GM19351 (cell line): ENCODE measurements around the gene PTPRT.

Experiments used
- ATAC-seq: cut with Tn5 transposase; IDR thresholded peaks from one replicate; pipeline ENCODE4 v1.9.1; 2021; ENCODE audit warnings: mild to moderate bottlenecking, moderate library complexity; ENCODE audit not compliant: unreplicated experiment

PTPRT gene

GRCh38 chr20:42979720-42980119 is 210.0 kb downstream of the PTPRT start:
- ATAC-seq = no peak

GRCh38 chr20:42978184-42978974 is 211.3 kb downstream of the PTPRT start:
- ATAC-seq = no peak

GRCh38 chr20:42975974-42976373 is 213.7 kb downstream of the PTPRT start:
- ATAC-seq = no peak

GRCh38 chr20:42974347-42974746 is 215.4 kb downstream of the PTPRT start:
- ATAC-seq = no peak

- no peak for ATAC-seq
These were observed 217.1 kb downstream of the PTPRT start for GRCh38 chr20:42972591-42972990.

GRCh38 chr20:42968746-42969145 is 221.0 kb downstream of the PTPRT start:
- no peak for ATAC-seq

GRCh38 chr20:42963796-42964195 is 225.9 kb downstream of the PTPRT start:
- ATAC-seq = no peak

GRCh38 chr20:42961771-42962170 is 227.9 kb downstream of the PTPRT start:
- no peak for ATAC-seq

- ATAC-seq = no peak
These were observed 229.7 kb downstream of the PTPRT start for GRCh38 chr20:42959996-42960395.

GRCh38 chr20:42958367-42959069 is 231.2 kb downstream of the PTPRT start:
- no peak for ATAC-seq

- ATAC-seq = no peak
These were observed 232.0 kb downstream of the PTPRT start for GRCh38 chr20:42957704-42958095.

GRCh38 chr20:42957018-42957703 is 232.5 kb downstream of the PTPRT start:
- ATAC-seq = no peak

GRCh38 chr20:42955713-42956112 is 234.0 kb downstream of the PTPRT start:
- no peak for ATAC-seq

GRCh38 chr20:42954951-42955350 is 234.8 kb downstream of the PTPRT start:
- no peak for ATAC-seq

- ATAC-seq = no peak
These were observed 239.8 kb downstream of the PTPRT start for GRCh38 chr20:42949950-42950349.

- no peak for ATAC-seq
These were observed 244.3 kb downstream of the PTPRT start for GRCh38 chr20:42945234-42945994.

GRCh38 chr20:42941629-42942028 is 248.1 kb downstream of the PTPRT start:
- no peak for ATAC-seq

GRCh38 chr20:42938441-42939205 is 251.1 kb downstream of the PTPRT start:
- ATAC-seq = no peak

GRCh38 chr20:42936482-42936881 is 253.2 kb downstream of the PTPRT start:
- no peak for ATAC-seq

GRCh38 chr20:42924215-42924614 is 265.5 kb downstream of the PTPRT start:
- no peak for ATAC-seq
